ENCODE data around the gene TCFL5. TPM values are rescaled to one million over a fixed set of nuclear protein-coding genes. Genes with fewer than 3 reads are reported as not detected.

TCFL5 gene
- total RNA-seq, 1 experiment from 2014 or later: 23.8 TPM

- Histone ChIP-seq H3K27me3 (ENCODE audit: control insufficient read depth, insufficient read depth, low read length) (no peaks in the 10 kb centered on the region), H3K4me1 (ENCODE audit: control insufficient read depth, insufficient read depth, low read length) (peaks cover 23% of the 10 kb centered on the region), H3K36me3 (ENCODE audit: control insufficient read depth, insufficient read depth, low read length) (peaks cover 20% of the 10 kb centered on the region), H3K27ac (ENCODE audit: low read length) (no peak overlapping the region), H3K9me3 (ENCODE audit: control insufficient read depth, insufficient read depth, low read depth, low read length) (no peaks in the 10 kb centered on the region), H3K4me3 (ENCODE audit: low read depth in 2 of 2, low read length in 2 of 2) (no peak overlapping the region)
- POLR2A ChIA-PET: no interaction called here
- in situ Hi-C loops (cut with HindIII; ENCODE audit: low pct_unique_long_range_greater_than_20kb, low sequenced_read_pairs): no loop called here
- intact Hi-C loops (cut with micrococcal nuclease; ENCODE audit: unreplicated experiment): no loop called here
- no peak for ATAC-seq
- no peak for DNase-seq (ENCODE audit: low read depth, low spot score)
- TF ChIP-seq REST (IDR thresholded peaks at IDR 0.05; ENCODE audit: insufficient read depth in 1 of 2, low read depth in 2 of 2, low read length in 1 of 2) (no peak), SIN3A (IDR thresholded peaks at IDR 0.05; ENCODE audit: borderline replicate concordance, insufficient read depth, low read depth, low read length) (no peak), POLR2AphosphoS5 (IDR thresholded peaks at IDR 0.05; ENCODE audit: low read depth, low read length) (no peak), TCF7L2 (IDR thresholded peaks at IDR 0.05; ENCODE audit: low read depth, low read length) (no peak)
- TF ChIP-seq, protein P1, sequence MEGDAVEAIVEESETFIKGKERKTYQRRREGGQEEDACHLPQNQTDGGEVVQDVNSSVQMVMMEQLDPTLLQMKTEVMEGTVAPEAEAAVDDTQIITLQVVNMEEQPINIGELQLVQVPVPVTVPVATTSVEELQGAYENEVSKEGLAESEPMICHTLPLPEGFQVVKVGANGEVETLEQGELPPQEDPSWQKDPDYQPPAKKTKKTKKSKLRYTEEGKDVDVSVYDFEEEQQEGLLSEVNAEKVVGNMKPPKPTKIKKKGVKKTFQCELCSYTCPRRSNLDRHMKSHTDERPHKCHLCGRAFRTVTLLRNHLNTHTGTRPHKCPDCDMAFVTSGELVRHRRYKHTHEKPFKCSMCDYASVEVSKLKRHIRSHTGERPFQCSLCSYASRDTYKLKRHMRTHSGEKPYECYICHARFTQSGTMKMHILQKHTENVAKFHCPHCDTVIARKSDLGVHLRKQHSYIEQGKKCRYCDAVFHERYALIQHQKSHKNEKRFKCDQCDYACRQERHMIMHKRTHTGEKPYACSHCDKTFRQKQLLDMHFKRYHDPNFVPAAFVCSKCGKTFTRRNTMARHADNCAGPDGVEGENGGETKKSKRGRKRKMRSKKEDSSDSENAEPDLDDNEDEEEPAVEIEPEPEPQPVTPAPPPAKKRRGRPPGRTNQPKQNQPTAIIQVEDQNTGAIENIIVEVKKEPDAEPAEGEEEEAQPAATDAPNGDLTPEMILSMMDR (IDR thresholded peaks at IDR 0.05): no peak
- no TSS peak for BruUV-seq (replicated peaks)
- CTCF ChIA-PET: no interaction called here
These were observed 34.9 kb upstream of the TCFL5 start for GRCh38 chr20:62896526-62896925.

- no peak overlapping the region for H3K4me3 ChIP-seq (ENCODE audit: low read depth in 2 of 2, low read length in 2 of 2)
- BruUV-seq (replicated peaks): no TSS peak
- H3K4me1 ChIP-seq (ENCODE audit: control insufficient read depth, insufficient read depth, low read length): peaks cover 13% of the 10 kb centered on the region
- H3K36me3 ChIP-seq (ENCODE audit: control insufficient read depth, insufficient read depth, low read length): peaks cover 19% of the 10 kb centered on the region
- no peak overlapping the region for H3K27ac ChIP-seq (ENCODE audit: low read length)
- ATAC-seq (no peak), DNase-seq (ENCODE audit: low read depth, low spot score) (no peak)
- H3K9me3 ChIP-seq (ENCODE audit: control insufficient read depth, insufficient read depth, low read depth, low read length): no peaks in the 10 kb centered on the region
- intact Hi-C loops (cut with micrococcal nuclease; ENCODE audit: unreplicated experiment): no loop called here
- ChIA-PET CTCF (no interaction called here), POLR2A (no interaction called here)
- in situ Hi-C loops (cut with HindIII; ENCODE audit: low pct_unique_long_range_greater_than_20kb, low sequenced_read_pairs): no loop called here
- no peaks in the 10 kb centered on the region for H3K27me3 ChIP-seq (ENCODE audit: control insufficient read depth, insufficient read depth, low read length)
- no peak for TF ChIP-seq POLR2AphosphoS5 (IDR thresholded peaks at IDR 0.05; ENCODE audit: low read depth, low read length)
- no peak for TF ChIP-seq SIN3A (IDR thresholded peaks at IDR 0.05; ENCODE audit: borderline replicate concordance, insufficient read depth, low read depth, low read length)
- TF ChIP-seq, protein P1 (IDR thresholded peaks at IDR 0.05): no peak
- no peak for TF ChIP-seq TCF7L2 (IDR thresholded peaks at IDR 0.05; ENCODE audit: low read depth, low read length)
- TF ChIP-seq REST (IDR thresholded peaks at IDR 0.05; ENCODE audit: insufficient read depth in 1 of 2, low read depth in 2 of 2, low read length in 1 of 2): no peak
These were observed 33.9 kb upstream of the TCFL5 start for GRCh38 chr20:62895539-62895938.
